Measurements from ENCODE around the gene PROKR2. TPM values are rescaled to one million over a fixed set of nuclear protein-coding genes. Genes with fewer than 3 reads are reported as not detected.

PROKR2 gene
- total RNA-seq, 2 experiments from 2014 or later: not detected

DNA sequence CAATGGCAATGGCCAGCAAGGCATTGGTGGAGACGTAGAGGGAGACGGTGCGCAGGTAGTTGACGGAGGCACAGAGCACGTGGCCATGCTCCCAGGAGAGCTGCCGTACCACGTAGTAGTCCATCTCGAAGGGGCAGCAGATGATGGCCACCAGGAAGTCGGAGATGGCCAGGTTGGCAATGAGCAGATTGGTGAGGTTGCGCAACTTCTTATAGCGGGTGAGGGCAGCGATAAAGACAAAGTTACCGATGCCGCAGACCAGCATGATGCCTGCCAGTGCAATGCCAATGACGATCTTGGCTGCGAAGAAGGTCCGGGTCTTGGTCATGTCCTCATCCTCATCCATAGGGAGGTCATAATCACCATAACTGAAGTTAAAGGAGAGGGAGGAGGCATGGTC is 2.8 kb downstream of the PROKR2 start:
- H3K9me3 Mint-ChIP-seq: peaks cover 13% of the 10 kb centered on the region
- peaks cover 5% of the 10 kb centered on the region for H3K4me1 ChIP-seq (ENCODE audit: insufficient read depth, low read length)
- no peak overlapping the region for H3K27ac Mint-ChIP-seq
- H3K4me3 Mint-ChIP-seq: no peak overlapping the region
- H3K27me3 Mint-ChIP-seq: peaks cover 56% of the 10 kb centered on the region
- POLR2A ChIA-PET: no interaction called here
- H3K36me3 Mint-ChIP-seq (ENCODE audit: low read depth): no peaks in the 10 kb centered on the region
- ATAC-seq (ENCODE audit: poor library complexity): no peak
- intact Hi-C loops (cut with DNase I, micrococcal nuclease): no loop called here
- no peaks in the 10 kb centered on the region for H3K36me3 ChIP-seq (ENCODE audit: insufficient read depth, low read length)
- H3K4me1 Mint-ChIP-seq (ENCODE audit: low read depth): no peaks in the 10 kb centered on the region
- no peak overlapping the region for H3K27ac ChIP-seq (ENCODE audit: low read depth in 1 of 2, low read length in 2 of 2)
- DNase-seq: no peak
- H3K9me3 ChIP-seq (ENCODE audit: control insufficient read depth in 1 of 2, insufficient read depth in 1 of 2, low read length in 2 of 2): peaks cover 8 to 21% of the 10 kb centered on the region in 2 experiments
- TF ChIP-seq, protein P1, sequence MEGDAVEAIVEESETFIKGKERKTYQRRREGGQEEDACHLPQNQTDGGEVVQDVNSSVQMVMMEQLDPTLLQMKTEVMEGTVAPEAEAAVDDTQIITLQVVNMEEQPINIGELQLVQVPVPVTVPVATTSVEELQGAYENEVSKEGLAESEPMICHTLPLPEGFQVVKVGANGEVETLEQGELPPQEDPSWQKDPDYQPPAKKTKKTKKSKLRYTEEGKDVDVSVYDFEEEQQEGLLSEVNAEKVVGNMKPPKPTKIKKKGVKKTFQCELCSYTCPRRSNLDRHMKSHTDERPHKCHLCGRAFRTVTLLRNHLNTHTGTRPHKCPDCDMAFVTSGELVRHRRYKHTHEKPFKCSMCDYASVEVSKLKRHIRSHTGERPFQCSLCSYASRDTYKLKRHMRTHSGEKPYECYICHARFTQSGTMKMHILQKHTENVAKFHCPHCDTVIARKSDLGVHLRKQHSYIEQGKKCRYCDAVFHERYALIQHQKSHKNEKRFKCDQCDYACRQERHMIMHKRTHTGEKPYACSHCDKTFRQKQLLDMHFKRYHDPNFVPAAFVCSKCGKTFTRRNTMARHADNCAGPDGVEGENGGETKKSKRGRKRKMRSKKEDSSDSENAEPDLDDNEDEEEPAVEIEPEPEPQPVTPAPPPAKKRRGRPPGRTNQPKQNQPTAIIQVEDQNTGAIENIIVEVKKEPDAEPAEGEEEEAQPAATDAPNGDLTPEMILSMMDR (IDR thresholded peaks at IDR 0.05): no peak
- H3K27me3 ChIP-seq (ENCODE audit: control insufficient read depth in 1 of 2, insufficient read depth in 2 of 2, low read length in 2 of 2): peaks cover 30 to 47% of the 10 kb centered on the region in 2 experiments
- H3K4me3 ChIP-seq (ENCODE audit: low read length): no peak overlapping the region
- CTCF ChIA-PET: no interaction called here

DNA sequence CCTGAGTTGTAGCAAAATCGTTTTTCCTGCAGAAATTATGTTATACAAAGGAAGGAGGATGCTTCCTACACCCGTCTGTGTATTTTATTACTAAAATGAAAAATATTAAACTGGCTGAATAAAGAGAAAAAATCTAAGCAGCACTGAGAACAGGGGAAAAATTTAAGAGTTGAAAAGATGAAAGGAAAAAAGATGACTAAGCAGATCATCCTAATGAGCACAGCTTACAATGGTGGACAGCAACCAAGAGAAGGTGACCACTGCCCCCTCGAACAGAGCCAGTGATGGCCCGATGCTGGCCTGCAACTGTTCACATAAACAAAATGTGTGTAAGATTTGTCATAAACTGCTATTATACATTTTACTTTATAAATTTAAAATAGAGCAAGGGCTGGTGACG is 4.2 kb downstream of the PROKR2 start:
- ChIA-PET POLR2A (no interaction called here), CTCF (no interaction called here)
- H3K9me3 Mint-ChIP-seq: peaks cover 19% of the 10 kb centered on the region
- ATAC-seq (ENCODE audit: poor library complexity) (no peak), DNase-seq (no peak)
- H3K27ac Mint-ChIP-seq: no peak overlapping the region
- peaks cover 5% of the 10 kb centered on the region for H3K4me1 ChIP-seq (ENCODE audit: insufficient read depth, low read length)
- intact Hi-C loops (cut with DNase I, micrococcal nuclease): no loop called here
- TF ChIP-seq, protein P1 (IDR thresholded peaks at IDR 0.05): no peak
- no peaks in the 10 kb centered on the region for H3K36me3 ChIP-seq (ENCODE audit: insufficient read depth, low read length)
- H3K27me3 ChIP-seq (ENCODE audit: control insufficient read depth in 1 of 2, insufficient read depth in 2 of 2, low read length in 2 of 2): peaks cover 25 to 37% of the 10 kb centered on the region in 2 experiments
- H3K27me3 Mint-ChIP-seq: peaks cover 42% of the 10 kb centered on the region
- peaks cover 4% of the 10 kb centered on the region for H3K36me3 Mint-ChIP-seq (ENCODE audit: low read depth)
- no peak overlapping the region for H3K4me3 Mint-ChIP-seq
- no peak overlapping the region for H3K27ac ChIP-seq (ENCODE audit: low read depth in 1 of 2, low read length in 2 of 2)
- H3K4me3 ChIP-seq (ENCODE audit: low read length): no peak overlapping the region
- peaks cover 14 to 27% of the 10 kb centered on the region in 2 experiments for H3K9me3 ChIP-seq (ENCODE audit: control insufficient read depth in 1 of 2, insufficient read depth in 1 of 2, low read length in 2 of 2)
- no peaks in the 10 kb centered on the region for H3K4me1 Mint-ChIP-seq (ENCODE audit: low read depth)

DNA sequence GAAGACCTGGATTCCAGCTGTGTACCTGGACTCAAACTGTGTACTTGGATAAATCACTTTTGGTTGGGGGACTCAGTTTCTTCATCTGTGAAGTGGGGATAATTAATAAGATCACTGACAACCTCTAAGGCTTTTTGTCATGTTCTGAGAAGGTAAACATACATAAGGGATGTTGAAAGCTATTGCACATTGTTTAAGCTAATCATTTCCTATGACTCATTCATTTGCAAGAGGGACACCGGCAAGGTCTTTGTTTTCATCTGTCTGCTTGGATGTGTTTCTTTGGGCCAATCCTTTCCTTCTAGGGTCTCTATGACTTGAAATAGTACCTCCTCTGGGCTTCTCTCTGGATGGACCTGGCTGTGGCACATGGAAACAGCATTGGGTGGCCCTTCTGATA is 6.8 kb downstream of the PROKR2 start:
- Mint-ChIP-seq H3K36me3 (ENCODE audit: low read depth) (peaks cover 4% of the 10 kb centered on the region), H3K4me1 (ENCODE audit: low read depth) (no peaks in the 10 kb centered on the region), H3K9me3 (peaks cover 22% of the 10 kb centered on the region), H3K27ac (no peak overlapping the region), H3K4me3 (no peak overlapping the region), H3K27me3 (peaks cover 33% of the 10 kb centered on the region)
- CTCF ChIA-PET: no interaction called here
- TF ChIP-seq, protein P1 (IDR thresholded peaks at IDR 0.05): no peak
- Histone ChIP-seq H3K4me3 (ENCODE audit: low read length) (no peak overlapping the region), H3K27me3 (ENCODE audit: control insufficient read depth in 1 of 2, insufficient read depth in 2 of 2, low read length in 2 of 2) (peaks cover 7 to 13% of the 10 kb centered on the region in 2 experiments), H3K9me3 (ENCODE audit: control insufficient read depth in 1 of 2, insufficient read depth in 1 of 2, low read length in 2 of 2) (peaks cover 14% of the 10 kb centered on the region in 2 experiments), H3K4me1 (ENCODE audit: insufficient read depth, low read length) (no peaks in the 10 kb centered on the region), H3K36me3 (ENCODE audit: insufficient read depth, low read length) (no peaks in the 10 kb centered on the region), H3K27ac (ENCODE audit: low read depth in 1 of 2, low read length in 2 of 2) (no peak overlapping the region)
- POLR2A ChIA-PET: no interaction called here
- DNase-seq (no peak), ATAC-seq (ENCODE audit: poor library complexity) (no peak)
- intact Hi-C loops (cut with DNase I, micrococcal nuclease): no loop called here

All from CD4-positive, alpha-beta T cell (primary cell).